MM.1S (cell line): Measurements from ENCODE around the gene ARPC1A.
"Not testable (repeated sequence)": the region's sequence is repeated elsewhere in the genome, so short reads cannot be mapped to it uniquely, and the experiment has no call there.

ENCODE experiments used
- DNase-seq: peaks from one replicate; pipeline ENCODE4 v3.0.0-alpha.2; 2015
- H2AFZ ChIP-seq: fragments of 300-600 bp; sonication (generic); 2 replicates; pipeline ENCODE4 v1.6.0; 2016; ENCODE audit warnings: antibody characterized with exemption, low read length
- H3F3A ChIP-seq: fragments of 300-600 bp; sonication (generic); 2 replicates; pipeline ENCODE4 v1.6.1; 2016; ENCODE audit warnings: mild to moderate bottlenecking, antibody characterized with exemption, low read length, moderate library complexity, mixed read lengths; ENCODE audit not compliant: insufficient read depth
- H3K27ac ChIP-seq: fragments of 300-600 bp; sonication (generic); 2 replicates; pipeline ENCODE4 v1.5.1; 2016; ENCODE audit warnings: mild to moderate bottlenecking, low read length
- H3K27me3 ChIP-seq: fragments of 300-600 bp; sonication (generic); replicated peaks from 2 replicates; pipeline ENCODE4 v1.6.0; 2016; ENCODE audit warnings: low read length; ENCODE audit not compliant: insufficient read depth
- H3K36me3 ChIP-seq: fragments of 300-600 bp; sonication (generic); replicated peaks from 2 replicates; pipeline ENCODE4 v1.6.1; 2016; ENCODE audit warnings: mild to moderate bottlenecking, low read length, mixed read lengths; ENCODE audit not compliant: insufficient read depth
- H3K4me1 ChIP-seq: fragments of 300-600 bp; sonication (generic); 2 replicates; pipeline ENCODE4 v1.6.1; 2016; ENCODE audit warnings: low read length, mixed read lengths
- H3K4me2 ChIP-seq: fragments of 300-600 bp; sonication (generic); 2 replicates; pipeline ENCODE4 v1.6.0; 2016; ENCODE audit warnings: low read depth, low read length
- H3K4me3 ChIP-seq: fragments of 300-600 bp; sonication (generic); 2 replicates; pipeline ENCODE4 v1.5.1; 2016; ENCODE audit warnings: low read length, mixed read lengths
- H3K79me2 ChIP-seq: fragments of 300-600 bp; sonication (generic); 2 replicates; pipeline ENCODE4 v1.6.1; 2016; ENCODE audit warnings: mixed run types, low read length, mixed read lengths
- H3K9ac ChIP-seq: fragments of 300-600 bp; sonication (generic); 2 replicates; pipeline ENCODE4 v1.6.1; 2016; ENCODE audit warnings: low read length, mixed read lengths
- H3K9me2 ChIP-seq: fragments of 300-600 bp; sonication (generic); replicated peaks from 2 replicates; pipeline ENCODE4 v1.6.1; 2016; ENCODE audit warnings: mild to moderate bottlenecking, low read length, mixed read lengths; ENCODE audit not compliant: insufficient read depth
- H3K9me3 ChIP-seq: fragments of 300-600 bp; sonication (generic); replicated peaks from 2 replicates; pipeline ENCODE4 v1.6.1; 2016; ENCODE audit warnings: mild to moderate bottlenecking, low read length, mixed read lengths; ENCODE audit not compliant: insufficient read depth
- H4K20me1 ChIP-seq: fragments of 300-600 bp; sonication (generic); 2 replicates; pipeline ENCODE4 v1.6.1; 2016; ENCODE audit warnings: mild to moderate bottlenecking, low read length, moderate library complexity, mixed read lengths; ENCODE audit not compliant: insufficient read depth
- CTCF ChIP-seq: fragments of 300-600 bp; sonication (generic); IDR thresholded peaks from 2 replicates; pipeline ENCODE4 v1.5.1; 2016; ENCODE audit warnings: antibody characterized with exemption, low read length, mixed read lengths
- EZH2 ChIP-seq: fragments of 300-600 bp; sonication (generic); optimal IDR thresholded peaks from 2 replicates; pipeline ENCODE3; 2017; ENCODE audit warnings: low read depth, mild to moderate bottlenecking, antibody characterized with exemption, low read length, mixed read lengths
- EZH2phosphoT487 ChIP-seq: fragments of 300-600 bp; sonication (generic); IDR thresholded peaks from 2 replicates; pipeline ENCODE4 v1.6.1; 2018; ENCODE audit warnings: antibody characterized with exemption, low read length

The ARPC1A gene

DNA sequence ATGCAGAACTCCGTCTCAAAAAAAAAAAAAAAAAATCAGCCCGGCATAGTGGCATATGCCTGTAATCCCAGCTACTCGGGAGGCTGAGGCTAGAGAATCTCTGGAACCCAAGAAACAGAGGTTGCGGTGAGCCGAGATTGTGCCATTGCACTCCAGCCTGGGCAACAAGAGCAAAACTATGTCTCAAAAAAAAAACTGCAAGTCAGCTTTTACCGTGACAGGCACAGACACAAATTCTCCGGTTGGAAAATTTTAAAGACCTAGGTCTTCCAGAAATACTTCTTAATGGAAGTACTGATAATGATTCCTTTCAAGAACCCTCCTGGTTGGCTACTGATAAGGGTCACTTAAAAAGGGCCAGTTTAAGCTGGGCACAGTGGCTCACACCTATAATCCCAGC, 29.4 kb downstream of the ARPC1A start:
- no peaks in the 10 kb centered on the region for H3K79me2 ChIP-seq
- H3K36me3 ChIP-seq = peaks cover 7% of the 10 kb centered on the region; the same call in 1 of the 2 replicates
- H3K9ac ChIP-seq = no peak overlapping the region
- H2AFZ ChIP-seq = no peak overlapping the region
- H3K27ac ChIP-seq = no peak overlapping the region
- no peaks in the 10 kb centered on the region for H3K9me2 ChIP-seq
- H4K20me1 ChIP-seq = no peaks in the 10 kb centered on the region
- H3K4me3 ChIP-seq = no peak overlapping the region
- no peaks in the 10 kb centered on the region for H3K4me1 ChIP-seq
- TF ChIP-seq EZH2 (no peak), CTCF (no peak), EZH2phosphoT487 (no peak)
- no peak for DNase-seq
- H3K9me3 ChIP-seq = no peaks in the 10 kb centered on the region
- H3K4me2 ChIP-seq = no peak overlapping the region
- no peaks in the 10 kb centered on the region for H3F3A ChIP-seq
- no peaks in the 10 kb centered on the region for H3K27me3 ChIP-seq

- 0 out of 2 replicates have a peak, but pooled peaks cover 7% of the 10 kb centered on the region for H3K36me3 ChIP-seq
These were observed 32.2 kb downstream of the ARPC1A start for GRCh38 chr7:99357701-99358490.

DNA sequence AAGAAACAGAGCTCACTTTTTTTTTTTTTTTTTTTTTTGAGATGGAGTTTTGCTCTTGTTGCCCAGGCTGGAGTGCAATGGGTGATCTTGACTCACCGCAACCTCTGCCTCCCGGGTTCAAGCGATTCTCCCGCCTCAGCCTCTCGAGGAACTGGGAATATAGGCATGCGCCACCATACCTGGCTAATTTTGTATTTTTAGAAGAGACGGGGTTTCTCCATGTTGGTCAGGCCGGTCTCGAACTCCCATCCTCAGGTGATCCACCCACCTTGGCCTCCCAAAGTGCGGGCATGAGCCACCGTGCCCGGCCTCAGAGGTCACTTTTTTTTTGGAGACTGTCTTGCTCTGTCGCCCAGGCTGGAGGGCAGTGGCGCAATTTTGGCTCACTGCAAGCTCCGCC, 32.8 kb downstream of the ARPC1A start:
- not testable (repeated sequence) for H3F3A ChIP-seq, H3K4me3 ChIP-seq, H3K4me1 ChIP-seq, H3K9ac ChIP-seq, H3K27me3 ChIP-seq, H4K20me1 ChIP-seq, H3K79me2 ChIP-seq, DNase-seq, H3K27ac ChIP-seq, H3K4me2 ChIP-seq, H2AFZ ChIP-seq, H3K9me3 ChIP-seq, H3K9me2 ChIP-seq, H3K36me3 ChIP-seq

More at GRCh38 chr7:99357701-99358490, 32.2 kb downstream of the ARPC1A start:
- H3F3A ChIP-seq = no peaks in the 10 kb centered on the region
- TF ChIP-seq EZH2phosphoT487 (no peak), CTCF (no peak), EZH2 (no peak)
- H3K79me2 ChIP-seq = no peaks in the 10 kb centered on the region
- no peak overlapping the region for H3K4me3 ChIP-seq
- no peak overlapping the region for H2AFZ ChIP-seq
- no peaks in the 10 kb centered on the region for H3K27me3 ChIP-seq
- H3K9me2 ChIP-seq = no peaks in the 10 kb centered on the region
- no peaks in the 10 kb centered on the region for H3K9me3 ChIP-seq
- no peaks in the 10 kb centered on the region for H3K4me1 ChIP-seq
- H4K20me1 ChIP-seq = no peaks in the 10 kb centered on the region
- H3K27ac ChIP-seq = no peak overlapping the region
- no peak overlapping the region for H3K4me2 ChIP-seq
- no peak for DNase-seq
- no peak overlapping the region for H3K9ac ChIP-seq

- DNase-seq = no peak
- H3K79me2 ChIP-seq = no peaks in the 10 kb centered on the region
These were observed 33.9 kb downstream of the ARPC1A start for GRCh38 chr7:99359465-99360154.

More at GRCh38 chr7:99359465-99360154, 33.9 kb downstream of the ARPC1A start:
- TF ChIP-seq CTCF = no peak
- no peak for TF ChIP-seq EZH2phosphoT487
- no peak for TF ChIP-seq EZH2
- no peak overlapping the region for H3K27ac ChIP-seq
- no peaks in the 10 kb centered on the region for H3K9me2 ChIP-seq
- no peaks in the 10 kb centered on the region for H3K4me1 ChIP-seq
- no peak overlapping the region for H3K4me3 ChIP-seq
- no peaks in the 10 kb centered on the region for H3K9me3 ChIP-seq
- no peaks in the 10 kb centered on the region for H3K27me3 ChIP-seq
- no peak overlapping the region for H3K9ac ChIP-seq
- H2AFZ ChIP-seq = no peak overlapping the region
- 0 out of 2 replicates have a peak, but pooled peaks cover 3% of the 10 kb centered on the region for H3K36me3 ChIP-seq
- H3F3A ChIP-seq = no peaks in the 10 kb centered on the region
- no peak overlapping the region for H3K4me2 ChIP-seq
- H4K20me1 ChIP-seq = no peaks in the 10 kb centered on the region
